Fibroblast of gingiva (primary cell): ENCODE results near the gene AK4.

Experiments
- DNase-seq: peaks from one replicate; pipeline ENCODE4 v3.0.0-alpha.2; 2011; ENCODE audit warnings: low read depth

The AK4 gene

GRCh38 chr1:65176591-65176990 is 28.6 kb downstream of the AK4 start:
- DNase-seq, result no peak

- DNase-seq, result no peak
Observed at GRCh38 chr1:65177457-65177856, 29.5 kb downstream of the AK4 start.

GRCh38 chr1:65178235-65178634 is 30.2 kb downstream of the AK4 start:
- DNase-seq, result no peak

GRCh38 chr1:65179148-65179547 is 31.1 kb downstream of the AK4 start:
- no peak for DNase-seq

GRCh38 chr1:65180977-65181376 is 33.0 kb downstream of the AK4 start:
- no peak for DNase-seq

GRCh38 chr1:65182658-65183268 is 34.8 kb downstream of the AK4 start:
- no peak for DNase-seq

- peak; percentile 8 for DNase-seq
Observed at GRCh38 chr1:65189576-65190115, 41.6 kb downstream of the AK4 start.

- DNase-seq, result no peak
Observed at GRCh38 chr1:65190229-65190628, 42.2 kb downstream of the AK4 start.

- DNase-seq, result no peak
Observed at GRCh38 chr1:65193129-65193695, 45.2 kb downstream of the AK4 start.

- no peak for DNase-seq
Observed at GRCh38 chr1:65195495-65196417, 47.8 kb downstream of the AK4 start.

GRCh38 chr1:65196926-65197325 is 48.9 kb downstream of the AK4 start:
- DNase-seq, result no peak

GRCh38 chr1:65197636-65198035 is 49.6 kb downstream of the AK4 start:
- DNase-seq, result no peak

- peak; percentile 31 for DNase-seq
Observed at GRCh38 chr1:65198096-65198495, 50.1 kb downstream of the AK4 start.

GRCh38 chr1:65200411-65200810 is 52.4 kb downstream of the AK4 start:
- DNase-seq, result no peak

- no peak for DNase-seq
Observed at GRCh38 chr1:65206836-65207235, 58.8 kb downstream of the AK4 start.

GRCh38 chr1:65207317-65207716 is 59.3 kb downstream of the AK4 start:
- no peak for DNase-seq

GRCh38 chr1:65208563-65208973 is 60.6 kb downstream of the AK4 start:
- DNase-seq, result no peak

- peak; percentile 38 for DNase-seq
Observed at GRCh38 chr1:65209005-65209885, 61.2 kb downstream of the AK4 start.

GRCh38 chr1:65210325-65210724 is 62.3 kb downstream of the AK4 start:
- no peak for DNase-seq

- no peak for DNase-seq
Observed at GRCh38 chr1:65211331-65211730, 63.3 kb downstream of the AK4 start.

GRCh38 chr1:65213271-65214023 is 65.4 kb downstream of the AK4 start:
- DNase-seq, result no peak
